K562 (cell line): ENCODE data around the gene PDLIM4. TPM values are rescaled to one million over a fixed set of nuclear protein-coding genes. Genes with fewer than 3 reads are reported as not detected.
A peak's percentile ranks its signal among the peaks of the same experiment; 100 is the strongest.

ENCODE experiments used
- BCL6 ChIP-seq: fragments of 250-450 bp; sonication (Bioruptor Pico); IDR thresholded peaks from 2 replicates; pipeline ENCODE4 v1.4.0; 2020
- BRD9 ChIP-seq: fragments of 450-650 bp; IDR thresholded peaks from 2 replicates; pipeline ENCODE4 v1.6.1; 2018; ENCODE audit warnings: low read depth; ENCODE audit not compliant: partially characterized antibody
- HEY1 ChIP-seq: fragments of 250-450 bp; sonication (Bioruptor Pico); IDR thresholded peaks from 2 replicates; pipeline ENCODE4 v1.5.0; 2020; ENCODE audit warnings: mild to moderate bottlenecking, moderate library complexity, borderline replicate concordance
- HMG20A ChIP-seq: fragments of 450-650 bp; formaldehyde crosslinking; conservative IDR thresholded peaks from 2 replicates; pipeline ENCODE4 v1.4.0; 2020; ENCODE audit warnings: mild to moderate bottlenecking, mixed read lengths
- KDM5B ChIP-seq: fragments of 200-600 bp; sonication (generic); IDR thresholded peaks from 2 replicates; pipeline ENCODE4 v1.6.1; 2012; ENCODE audit warnings: low read depth, mild to moderate bottlenecking, moderate library complexity, low read length, control low read depth, inconsistent platforms; ENCODE audit not compliant: insufficient replicate concordance
- POLR3G ChIP-seq: IDR thresholded peaks from 2 replicates; pipeline ENCODE4 v1.6.1; 2011; ENCODE audit not compliant: insufficient read length, insufficient replicate concordance; ENCODE audit errors: extremely low read depth
- PRMT5 ChIP-seq: sonication (generic); formaldehyde crosslinking; IDR thresholded peaks from 2 replicates; pipeline ENCODE4 v1.5.0; 2020; ENCODE audit warnings: missing genetic modification reagents
- PTRF ChIP-seq: fragments of 450-650 bp; IDR thresholded peaks from 2 replicates; pipeline ENCODE4 v1.6.1; 2016; ENCODE audit warnings: mild to moderate bottlenecking, missing genetic modification characterization, missing compliant biosample characterization
- RAD21 ChIP-seq, 2 experiments: fragments of 250-450 bp in 1 of 2; fragments of 450-650 bp in 1 of 2; sonication (Bioruptor Pico) in 1 of 2; formaldehyde crosslinking in 1 of 2; IDR thresholded peaks in 1 of 2; conservative IDR thresholded peaks in 1 of 2; 2 replicates each; pipeline versions ENCODE4 v1.4.0 to v1.8.0; 2020 to 2022; ENCODE audit warnings: mild to moderate bottlenecking in 2 of 2, moderate library complexity in 1 of 2
- SMARCC2 ChIP-seq: fragments of 450-650 bp; IDR thresholded peaks from 2 replicates; pipeline ENCODE4 v1.6.1; 2017; ENCODE audit warnings: antibody characterized with exemption, moderate library complexity, mild to moderate bottlenecking, low read depth
- TGIF2 ChIP-seq: sonication (generic); formaldehyde crosslinking; IDR thresholded peaks from 2 replicates; pipeline ENCODE4 v1.8.1; 2022; ENCODE audit warnings: mild to moderate bottlenecking, missing genetic modification reagents, moderate library complexity
- ZKSCAN8 ChIP-seq: fragments of 200-800 bp; sonication (Bioruptor generic); IDR thresholded peaks from 2 replicates; pipeline ENCODE4 v1.6.1; 2016; ENCODE audit warnings: missing genetic modification characterization, missing compliant biosample characterization
- ZNF408 ChIP-seq: fragments of 250-450 bp; sonication (Bioruptor Pico); IDR thresholded peaks from 2 replicates; pipeline ENCODE4 v1.4.0; 2020; ENCODE audit warnings: low read depth, mild to moderate bottlenecking, moderate library complexity
- ZNF57 ChIP-seq: fragments of 450-650 bp; formaldehyde crosslinking; IDR thresholded peaks from 2 replicates; pipeline ENCODE4 v1.4.0; 2020; ENCODE audit warnings: mild to moderate bottlenecking, moderate library complexity
- ZNF75A ChIP-seq: fragments of 450-650 bp; formaldehyde crosslinking; IDR thresholded peaks from 2 replicates; pipeline ENCODE4 v1.4.0; 2020; ENCODE audit warnings: mild to moderate bottlenecking
- polyA plus RNA-seq, 8 experiments: library from polyadenylated mRNA; depleted of rRNA in 4 of 8; stranded (reverse) in 5 of 8; unstranded in 3 of 8; fragments of >200 nt; fragmentation: Nextera tagmentation in 2 of 8; fragmentation: Illumina TruSeq in 1 of 8; extraction: Ambion mirVana in 2 of 8; extraction: Trizol in 1 of 8; gene quantifications; 2 replicates each; pipeline versions ENCODE4 v1.2.1 to v1.2.3, GENCODE V29; 2011 to 2014; ENCODE audit warnings: inconsistent platforms in 1 of 8, missing spikeins in 1 of 8
- total RNA-seq, 7 experiments: library from RNA; depleted of rRNA in 6 of 7; stranded (reverse); fragments of >200 nt in 6 of 7; fragmentation: Illumina TruSeq in 2 of 7; extraction: Trizol in 2 of 7; gene quantifications; 2 replicates each; pipeline versions ENCODE4 v1.2.1 to v1.2.3, GENCODE V29; 2011 to 2021; ENCODE audit warnings: low replicate concordance in 1 of 7
- TF ChIP-seq, protein P1 (sequence below): fragments of 450-650 bp; IDR thresholded peaks from 2 replicates; pipeline ENCODE4 v1.6.1; 2017; ENCODE audit warnings: antibody characterized with exemption, mild to moderate bottlenecking
- TF ChIP-seq, protein P2 (sequence below): sonication (generic); formaldehyde crosslinking; IDR thresholded peaks from 2 replicates; pipeline ENCODE4 v1.8.1; 2023; ENCODE audit warnings: mild to moderate bottlenecking, missing genetic modification reagents
- TF ChIP-seq, protein P3 (sequence below), 2 experiments: fragments of 450-650 bp in 1 of 2; sonication (generic) in 1 of 2; formaldehyde crosslinking in 1 of 2; IDR thresholded peaks in 1 of 2; conservative IDR thresholded peaks in 1 of 2; 2 replicates each; pipeline versions ENCODE4 v1.6.1 to v1.8.1; 2016 to 2023; ENCODE audit warnings: mild to moderate bottlenecking in 2 of 2, moderate library complexity in 2 of 2, inconsistent platforms in 1 of 2, missing genetic modification reagents in 1 of 2

PDLIM4 gene
- total and polyA plus RNA-seq, 9 of the 15 experiments (the other 6 are each of a cell fraction or from before 2014, with no cell fraction given): 0.28 to 32.8 (median 13.1) TPM

DNA sequence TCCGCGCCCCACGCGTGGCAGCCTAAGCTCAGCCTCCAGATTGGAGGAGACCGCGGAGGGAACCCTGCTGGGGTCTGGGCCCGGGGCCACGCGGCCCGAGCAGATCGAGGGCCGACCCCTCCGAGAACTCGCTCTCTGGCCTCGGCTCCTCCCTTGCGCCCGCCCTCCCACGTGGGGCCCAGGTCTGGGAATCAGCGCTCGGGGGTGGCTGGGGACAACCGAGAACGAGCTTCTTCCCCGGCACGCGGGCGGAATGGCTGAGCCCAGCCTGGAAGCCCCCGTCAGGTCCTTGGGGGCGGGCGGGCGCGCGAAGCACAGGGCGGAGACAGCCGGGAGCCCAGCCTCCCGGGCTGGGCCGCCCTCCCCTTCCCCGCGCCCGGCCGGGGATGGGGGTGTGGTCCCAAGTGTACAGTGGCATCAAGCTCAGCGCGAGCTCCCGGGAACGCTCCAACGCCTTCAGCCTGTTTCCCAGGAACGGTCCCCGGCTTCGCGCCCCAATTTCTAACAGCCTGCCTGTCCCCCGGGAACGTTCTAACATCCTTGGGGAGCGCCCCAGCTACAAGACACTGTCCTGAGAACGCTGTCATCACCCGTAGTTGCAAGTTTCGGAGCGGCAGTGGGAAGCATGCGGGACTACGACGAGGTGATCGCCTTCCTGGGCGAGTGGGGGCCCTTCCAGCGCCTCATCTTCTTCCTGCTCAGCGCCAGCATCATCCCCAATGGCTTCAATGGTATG, 36.7 kb downstream of the PDLIM4 start, which contains the start of gene SLC22A4 (continued):
- 0 out of 2 replicates have a peak, but pooled peaks have one; percentile 38 for TF ChIP-seq TGIF2 (CRISPR knock-in tag)
- TF ChIP-seq BRD9: no peak
- TF ChIP-seq ZNF75A (CRISPR knock-in tag): no peak
- no peak for TF ChIP-seq ZKSCAN8
- TF ChIP-seq, protein P1, sequence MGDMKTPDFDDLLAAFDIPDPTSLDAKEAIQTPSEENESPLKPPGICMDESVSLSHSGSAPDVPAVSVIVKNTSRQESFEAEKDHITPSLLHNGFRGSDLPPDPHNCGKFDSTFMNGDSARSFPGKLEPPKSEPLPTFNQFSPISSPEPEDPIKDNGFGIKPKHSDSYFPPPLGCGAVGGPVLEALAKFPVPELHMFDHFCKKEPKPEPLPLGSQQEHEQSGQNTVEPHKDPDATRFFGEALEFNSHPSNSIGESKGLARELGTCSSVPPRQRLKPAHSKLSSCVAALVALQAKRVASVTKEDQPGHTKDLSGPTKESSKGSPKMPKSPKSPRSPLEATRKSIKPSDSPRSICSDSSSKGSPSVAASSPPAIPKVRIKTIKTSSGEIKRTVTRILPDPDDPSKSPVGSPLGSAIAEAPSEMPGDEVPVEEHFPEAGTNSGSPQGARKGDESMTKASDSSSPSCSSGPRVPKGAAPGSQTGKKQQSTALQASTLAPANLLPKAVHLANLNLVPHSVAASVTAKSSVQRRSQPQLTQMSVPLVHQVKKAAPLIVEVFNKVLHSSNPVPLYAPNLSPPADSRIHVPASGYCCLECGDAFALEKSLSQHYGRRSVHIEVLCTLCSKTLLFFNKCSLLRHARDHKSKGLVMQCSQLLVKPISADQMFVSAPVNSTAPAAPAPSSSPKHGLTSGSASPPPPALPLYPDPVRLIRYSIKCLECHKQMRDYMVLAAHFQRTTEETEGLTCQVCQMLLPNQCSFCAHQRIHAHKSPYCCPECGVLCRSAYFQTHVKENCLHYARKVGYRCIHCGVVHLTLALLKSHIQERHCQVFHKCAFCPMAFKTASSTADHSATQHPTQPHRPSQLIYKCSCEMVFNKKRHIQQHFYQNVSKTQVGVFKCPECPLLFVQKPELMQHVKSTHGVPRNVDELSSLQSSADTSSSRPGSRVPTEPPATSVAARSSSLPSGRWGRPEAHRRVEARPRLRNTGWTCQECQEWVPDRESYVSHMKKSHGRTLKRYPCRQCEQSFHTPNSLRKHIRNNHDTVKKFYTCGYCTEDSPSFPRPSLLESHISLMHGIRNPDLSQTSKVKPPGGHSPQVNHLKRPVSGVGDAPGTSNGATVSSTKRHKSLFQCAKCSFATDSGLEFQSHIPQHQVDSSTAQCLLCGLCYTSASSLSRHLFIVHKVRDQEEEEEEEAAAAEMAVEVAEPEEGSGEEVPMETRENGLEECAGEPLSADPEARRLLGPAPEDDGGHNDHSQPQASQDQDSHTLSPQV: no peak
- TF ChIP-seq BCL6 (CRISPR knock-in tag): no peak
- no peak for TF ChIP-seq PTRF
- TF ChIP-seq, protein P2, sequence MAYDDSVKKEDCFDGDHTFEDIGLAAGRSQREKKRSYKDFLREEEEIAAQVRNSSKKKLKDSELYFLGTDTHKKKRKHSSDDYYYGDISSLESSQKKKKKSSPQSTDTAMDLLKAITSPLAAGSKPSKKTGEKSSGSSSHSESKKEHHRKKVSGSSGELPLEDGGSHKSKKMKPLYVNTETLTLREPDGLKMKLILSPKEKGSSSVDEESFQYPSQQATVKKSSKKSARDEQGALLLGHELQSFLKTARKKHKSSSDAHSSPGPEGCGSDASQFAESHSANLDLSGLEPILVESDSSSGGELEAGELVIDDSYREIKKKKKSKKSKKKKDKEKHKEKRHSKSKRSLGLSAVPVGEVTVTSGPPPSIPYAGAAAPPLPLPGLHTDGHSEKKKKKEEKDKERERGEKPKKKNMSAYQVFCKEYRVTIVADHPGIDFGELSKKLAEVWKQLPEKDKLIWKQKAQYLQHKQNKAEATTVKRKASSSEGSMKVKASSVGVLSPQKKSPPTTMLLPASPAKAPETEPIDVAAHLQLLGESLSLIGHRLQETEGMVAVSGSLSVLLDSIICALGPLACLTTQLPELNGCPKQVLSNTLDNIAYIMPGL (CRISPR knock-in tag): peak; percentile 64; the same call in 1 of the 2 replicates
- TF ChIP-seq ZNF408 (CRISPR knock-in tag): no peak
- no peak for TF ChIP-seq KDM5B
- no peak for TF ChIP-seq RAD21 (CRISPR knock-in tag; conservative IDR thresholded peaks at IDR 0.05 in 1 of 2, IDR thresholded peaks at IDR 0.05 in 1 of 2)
- no peak for TF ChIP-seq PRMT5
- TF ChIP-seq ZNF57 (CRISPR knock-in tag): no peak
- TF ChIP-seq POLR3G: no peak
- no peak for TF ChIP-seq HMG20A (CRISPR knock-in tag)
- TF ChIP-seq SMARCC2: no peak
- no peak for TF ChIP-seq HEY1 (CRISPR knock-in tag)
- TF ChIP-seq, protein P3, sequence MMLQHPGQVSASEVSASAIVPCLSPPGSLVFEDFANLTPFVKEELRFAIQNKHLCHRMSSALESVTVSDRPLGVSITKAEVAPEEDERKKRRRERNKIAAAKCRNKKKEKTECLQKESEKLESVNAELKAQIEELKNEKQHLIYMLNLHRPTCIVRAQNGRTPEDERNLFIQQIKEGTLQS (IDR thresholded peaks at IDR 0.05): no peak
- TF ChIP-seq, protein P3 (CRISPR knock-in tag; conservative IDR thresholded peaks at IDR 0.05): no peak
